IMR-90 (cell line): ENCODE measurements around the gene TEX11. TPM values are rescaled to one million over a fixed set of nuclear protein-coding genes. Genes with fewer than 3 reads are reported as not detected.
"Not testable (repeated sequence)": the region's sequence is repeated elsewhere in the genome, so short reads cannot be mapped to it uniquely, and the experiment has no call there.

Experiments
- ATAC-seq: fragments of 200-7000 bp; cut with Tn5 transposase; 2 replicates; pipeline ENCODE4 v1.9.1; 2020; ENCODE audit warnings: low read depth, mild to moderate bottlenecking, moderate library complexity
- BruUV-seq: library from RNA; stranded (reverse); fragments of 400-500 nt; replicated peaks from 2 replicates; lab custom pipeline; 2021; lab: Mats Ljungman, UMichigan
- CTCF ChIA-PET: fragments of 300-600 bp; formaldehyde crosslinking; extraction: SDS; loops from one replicate; lab custom pipeline; 2021; ENCODE audit warnings: antibody characterized with exemption; lab: Yijun Ruan, JAX
- POLR2A ChIA-PET: fragments of 300-600 bp; sonication (Branson Sonifier 250); formaldehyde crosslinking; loops from one replicate; lab custom pipeline; 2022; ENCODE audit warnings: antibody characterized with exemption; ENCODE audit not compliant: unreplicated experiment; lab: Charles Lee
- DNase-seq: peaks from one replicate; pipeline ENCODE4 v3.0.0; 2013
- H2AFZ ChIP-seq: replicated peaks from 2 replicates; pipeline ENCODE3; 2013; ENCODE audit warnings: low read length, mild to moderate bottlenecking; ENCODE audit not compliant: poor library complexity
- H2AK5ac ChIP-seq: 2 replicates; pipeline ENCODE4 v1.6.1; 2013; ENCODE audit warnings: low read depth, low read length, inconsistent platforms
- H2AK9ac ChIP-seq: replicated peaks from 2 replicates; pipeline ENCODE3; 2013; ENCODE audit warnings: mild to moderate bottlenecking, low read depth, low read length, moderate library complexity; ENCODE audit not compliant: poor library complexity
- H2BK120ac ChIP-seq: 2 replicates; pipeline ENCODE4 v1.6.1; 2013; ENCODE audit warnings: low read depth, low read length, inconsistent platforms
- H2BK15ac ChIP-seq: 3 replicates; pipeline ENCODE4 v1.6.1; 2013; ENCODE audit warnings: low read depth, low read length, inconsistent platforms
- H2BK20ac ChIP-seq: 2 replicates; pipeline ENCODE4 v1.6.1; 2013; ENCODE audit warnings: low read depth, mild to moderate bottlenecking, inconsistent platforms, low read length, moderate library complexity
- H2BK5ac ChIP-seq: 2 replicates; pipeline ENCODE4 v1.6.1; 2013; ENCODE audit warnings: mild to moderate bottlenecking, low read depth, low read length, inconsistent platforms; ENCODE audit not compliant: poor library complexity, severe bottlenecking
- H3K14ac ChIP-seq: replicated peaks from 2 replicates; pipeline ENCODE4 v1.6.1; 2013; ENCODE audit warnings: low read depth, low read length, inconsistent platforms
- H3K18ac ChIP-seq: 2 replicates; pipeline ENCODE4 v1.6.1; 2013; ENCODE audit warnings: low read depth, low read length, control low read depth
- H3K23ac ChIP-seq: 2 replicates; pipeline ENCODE4 v1.6.1; 2013; ENCODE audit warnings: low read depth, low read length, inconsistent platforms
- H3K27ac ChIP-seq: 2 replicates; pipeline ENCODE4 v1.5.1; 2013; ENCODE audit warnings: mild to moderate bottlenecking, control low read depth, low read length; ENCODE audit not compliant: insufficient read depth
- H3K27me3 ChIP-seq: 2 replicates; pipeline ENCODE4 v1.6.1; 2013; ENCODE audit warnings: low read length; ENCODE audit not compliant: control insufficient read depth, insufficient read depth
- H3K36me3 ChIP-seq: 2 replicates; pipeline ENCODE4 v1.6.1; 2013; ENCODE audit warnings: low read length, mixed read lengths; ENCODE audit not compliant: control insufficient read depth, insufficient read depth
- H3K4ac ChIP-seq: 2 replicates; pipeline ENCODE4 v1.6.1; 2013; ENCODE audit warnings: low read depth, low read length, inconsistent platforms
- H3K4me1 ChIP-seq: 2 replicates; pipeline ENCODE4 v1.6.1; 2013; ENCODE audit warnings: low read length, mixed read lengths; ENCODE audit not compliant: control insufficient read depth, insufficient read depth
- H3K4me2 ChIP-seq: 2 replicates; pipeline ENCODE4 v1.6.1; 2013; ENCODE audit warnings: low read depth, mild to moderate bottlenecking, control low read depth, low read length, moderate library complexity
- H3K4me3 ChIP-seq: 2 replicates; pipeline ENCODE4 v1.5.1; 2013; ENCODE audit warnings: low read depth, mild to moderate bottlenecking, control low read depth, low read length, moderate library complexity; ENCODE audit not compliant: insufficient read depth
- H3K56ac ChIP-seq: 2 replicates; pipeline ENCODE4 v1.6.1; 2013; ENCODE audit warnings: low read length, inconsistent platforms; ENCODE audit not compliant: insufficient read depth; ENCODE audit errors: extremely low read depth
- H3K79me1 ChIP-seq, 2 experiments: 2 replicates each; pipeline ENCODE4 v1.6.1; 2013; ENCODE audit warnings: low read length in 2 of 2, inconsistent platforms in 1 of 2, low read depth in 1 of 2
- H3K9ac ChIP-seq: 2 replicates; pipeline ENCODE4 v1.6.1; 2013; ENCODE audit warnings: low read depth, low read length, control low read depth
- H3K9me1 ChIP-seq: 2 replicates; pipeline ENCODE4 v1.6.1; 2013; ENCODE audit warnings: low read length, inconsistent platforms; ENCODE audit not compliant: insufficient read depth
- H3K9me3 ChIP-seq: 2 replicates; pipeline ENCODE4 v1.6.1; 2013; ENCODE audit warnings: low read length; ENCODE audit not compliant: control insufficient read depth, insufficient read depth
- H4K20me1 ChIP-seq: 2 replicates; pipeline ENCODE4 v1.6.1; 2013; ENCODE audit warnings: low read length, inconsistent platforms; ENCODE audit not compliant: insufficient read depth
- H4K5ac ChIP-seq: 2 replicates; pipeline ENCODE4 v1.6.1; 2013; ENCODE audit warnings: mild to moderate bottlenecking, low read depth, low read length, control low read depth
- H4K8ac ChIP-seq, 2 experiments: 2 replicates each; pipeline ENCODE4 v1.6.1; 2013; ENCODE audit warnings: low read depth in 2 of 2, low read length in 2 of 2, control low read depth in 1 of 2, inconsistent platforms in 1 of 2
- H4K91ac ChIP-seq: 2 replicates; pipeline ENCODE4 v1.6.1; 2013; ENCODE audit warnings: low read depth, low read length, inconsistent platforms; ENCODE audit not compliant: insufficient read depth
- WGBS, 2 experiments: methylation state at CpG; one replicate each; pipeline versions ENCODE4 v1.1.5 to v1.1.7; 2013; ENCODE audit warnings: missing lambda C conversion rate in 2 of 2; ENCODE audit not compliant: insufficient read length in 1 of 2; ENCODE audit errors: extremely low coverage in 2 of 2; 5-methylcytosine and 5-hydroxymethylcytosine counted together
- dilution Hi-C: fragments of 300-500 bp; cut with HindIII; formaldehyde crosslinking; loops from one replicate; pipeline ENCODE4 v1.14.3; 2018; ENCODE audit warnings: low sequenced_read_pairs; ENCODE audit not compliant: unreplicated experiment
- in situ Hi-C: fragments of 300-500 bp; cut with MboI; formaldehyde crosslinking; loops from 3 replicates; pipeline ENCODE4 v1.14.3; 2019; ENCODE audit warnings: low sequenced_read_pairs, inconsistent platforms, mixed read lengths
- intact Hi-C: fragments of 100-400 bp; cut with micrococcal nuclease; formaldehyde crosslinking; loops from 2 replicates; pipeline ENCODE4 v1.10.0; 2022
- polyA plus RNA-seq, 3 experiments: library from polyadenylated mRNA; depleted of rRNA; stranded (reverse); fragments of >200 nt; gene quantifications; 2 replicates each; pipeline ENCODE4 v1.2.3, GENCODE V29; 2012; ENCODE audit warnings: low replicate concordance in 1 of 3
- total RNA-seq: library from RNA; depleted of rRNA; stranded (reverse); fragments of >200 nt; gene quantifications from 2 replicates; pipeline ENCODE4 v1.2.3, GENCODE V29; 2012

The TEX11 gene
- total and polyA plus RNA-seq, 2 of the 4 experiments (the other 2 are of a cell fraction), result not detected

- in situ Hi-C loops, H4K8ac ChIP-seq, H4K5ac ChIP-seq, H4K91ac ChIP-seq, H3K4me1 ChIP-seq, H3K56ac ChIP-seq, H2BK20ac ChIP-seq, H3K36me3 ChIP-seq, dilution Hi-C loops, H3K14ac ChIP-seq, H2BK5ac ChIP-seq, H3K27ac ChIP-seq, H3K4ac ChIP-seq, H3K23ac ChIP-seq, H2AFZ ChIP-seq, H3K18ac ChIP-seq, H3K4me2 ChIP-seq, H3K9me1 ChIP-seq, CTCF ChIA-PET, H3K79me1 ChIP-seq, POLR2A ChIA-PET, H3K27me3 ChIP-seq, BruUV-seq, H2AK9ac ChIP-seq, H3K9me3 ChIP-seq, H2AK5ac ChIP-seq, ATAC-seq, H3K9ac ChIP-seq, H2BK15ac ChIP-seq, DNase-seq, H4K20me1 ChIP-seq, intact Hi-C loops, H2BK120ac ChIP-seq, H3K4me3 ChIP-seq: not testable (repeated sequence)
- no CpG with 5 or more reads among the region's 3 CpGs for WGBS, 2 experiments
Measured at GRCh38 chrX:70711336-70711735, 197.2 kb downstream of the TEX11 start.
